Astrocyte of the hippocampus (primary cell): ENCODE measurements around the gene CALHM5.
"Not testable (repeated sequence)": the region's sequence is repeated elsewhere in the genome, so short reads cannot be mapped to it uniquely, and the experiment has no call there.

Experiments
- DNase-seq: peaks from one replicate; pipeline ENCODE4 v3.0.0; 2011; ENCODE audit warnings: low read depth, low spot score

The CALHM5 gene

GRCh38 chr6:116511424-116512110 lies at the start of gene CALHM5:
CALHM5 (plus strand) TSS chr6:116511639; CDS start chr6:116511697, 58 bp downstream.
- DNase-seq, result peak; percentile 78

GRCh38 chr6:116461932-116462885 lies 49.2 kb upstream of the CALHM5 start:
- peak; percentile 79 for DNase-seq

- no peak for DNase-seq
These were observed 48.1 kb upstream of the CALHM5 start for GRCh38 chr6:116463301-116463700.

GRCh38 chr6:116465246-116465645 lies 46.2 kb upstream of the CALHM5 start:
- DNase-seq, result no peak

- DNase-seq, result no peak
These were observed 44.3 kb upstream of the CALHM5 start for GRCh38 chr6:116467096-116467495.

GRCh38 chr6:116467514-116467913 lies 43.9 kb upstream of the CALHM5 start:
- no peak for DNase-seq

- no peak for DNase-seq
These were observed 43.1 kb upstream of the CALHM5 start for GRCh38 chr6:116468293-116468692.

- no peak for DNase-seq
These were observed 39.9 kb upstream of the CALHM5 start for GRCh38 chr6:116471531-116471930.

GRCh38 chr6:116472706-116473105 lies 38.7 kb upstream of the CALHM5 start:
- no peak for DNase-seq

- DNase-seq, result no peak
These were observed 36.3 kb upstream of the CALHM5 start for GRCh38 chr6:116475141-116475540.

- no peak for DNase-seq
These were observed 35.3 kb upstream of the CALHM5 start for GRCh38 chr6:116476002-116476678.

GRCh38 chr6:116482780-116483179 lies 28.7 kb upstream of the CALHM5 start:
- DNase-seq, result no peak

GRCh38 chr6:116483616-116484015 lies 27.8 kb upstream of the CALHM5 start:
- no peak for DNase-seq

- no peak for DNase-seq
These were observed 25.8 kb upstream of the CALHM5 start for GRCh38 chr6:116485559-116486184.

- DNase-seq, result no peak
These were observed 19.7 kb upstream of the CALHM5 start for GRCh38 chr6:116491610-116492330.

- DNase-seq, result no peak
These were observed 18.9 kb upstream of the CALHM5 start for GRCh38 chr6:116492331-116493067.

GRCh38 chr6:116495161-116495560 lies 16.3 kb upstream of the CALHM5 start:
- DNase-seq, result not testable (repeated sequence)

GRCh38 chr6:116497113-116497676 lies 14.2 kb upstream of the CALHM5 start:
- no peak for DNase-seq

- no peak for DNase-seq
These were observed 10.4 kb upstream of the CALHM5 start for GRCh38 chr6:116500969-116501433.

- no peak for DNase-seq
These were observed 4.1 kb upstream of the CALHM5 start for GRCh38 chr6:116507324-116507723.
